ENCODE results near the gene IL32. TPM values are rescaled to one million over a fixed set of nuclear protein-coding genes. Genes with fewer than 3 reads are reported as not detected.

The IL32 gene
- total RNA-seq, 6 experiments from 2014 or later, result 204 to 1,268 (median 669) TPM

DNA sequence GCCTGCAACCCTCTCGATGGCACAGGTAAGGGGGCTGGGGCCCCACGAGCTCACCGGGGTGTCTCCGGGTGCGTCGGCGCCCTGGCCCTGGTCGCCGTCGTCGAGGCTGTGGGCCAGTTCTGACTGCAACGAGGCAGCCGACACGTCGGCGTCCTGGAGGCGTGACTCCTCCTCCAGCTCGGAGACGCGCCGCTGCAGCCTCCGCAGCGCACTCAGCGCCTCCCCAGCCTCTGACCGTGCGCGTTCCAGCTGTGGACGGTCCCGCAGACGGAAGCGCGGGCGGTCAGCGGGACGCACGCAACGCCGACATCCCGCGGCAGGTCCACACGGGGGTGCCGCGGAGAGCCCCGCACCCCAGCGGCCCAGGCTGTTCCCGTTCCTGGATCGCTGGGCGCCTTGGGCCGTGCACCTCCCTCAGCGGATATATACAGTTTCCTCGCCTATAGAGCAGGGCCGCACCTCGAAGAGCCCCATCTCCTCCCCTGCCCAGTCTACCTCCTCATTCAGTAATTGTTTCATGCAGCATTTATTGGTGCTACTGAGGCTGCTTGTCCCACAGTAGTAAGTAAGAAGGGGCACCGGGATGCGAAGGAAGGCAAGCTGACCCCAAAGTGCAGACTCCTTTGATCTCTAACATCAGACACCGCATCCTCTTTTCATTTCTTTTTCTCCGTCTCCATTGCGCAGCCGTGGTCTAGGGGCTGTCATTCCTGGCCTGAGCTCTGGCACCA lies 35.8 kb upstream of the IL32 start:
- H3K4me3 ChIP-seq, result no peak overlapping the region
- peaks cover 0 to 6% (median 0%) of the 10 kb centered on the region in 4 donors for H3K36me3 ChIP-seq
- TF ChIP-seq POLR2A (IDR thresholded peaks at IDR 0.05), result no peak
- TF ChIP-seq, protein P1, sequence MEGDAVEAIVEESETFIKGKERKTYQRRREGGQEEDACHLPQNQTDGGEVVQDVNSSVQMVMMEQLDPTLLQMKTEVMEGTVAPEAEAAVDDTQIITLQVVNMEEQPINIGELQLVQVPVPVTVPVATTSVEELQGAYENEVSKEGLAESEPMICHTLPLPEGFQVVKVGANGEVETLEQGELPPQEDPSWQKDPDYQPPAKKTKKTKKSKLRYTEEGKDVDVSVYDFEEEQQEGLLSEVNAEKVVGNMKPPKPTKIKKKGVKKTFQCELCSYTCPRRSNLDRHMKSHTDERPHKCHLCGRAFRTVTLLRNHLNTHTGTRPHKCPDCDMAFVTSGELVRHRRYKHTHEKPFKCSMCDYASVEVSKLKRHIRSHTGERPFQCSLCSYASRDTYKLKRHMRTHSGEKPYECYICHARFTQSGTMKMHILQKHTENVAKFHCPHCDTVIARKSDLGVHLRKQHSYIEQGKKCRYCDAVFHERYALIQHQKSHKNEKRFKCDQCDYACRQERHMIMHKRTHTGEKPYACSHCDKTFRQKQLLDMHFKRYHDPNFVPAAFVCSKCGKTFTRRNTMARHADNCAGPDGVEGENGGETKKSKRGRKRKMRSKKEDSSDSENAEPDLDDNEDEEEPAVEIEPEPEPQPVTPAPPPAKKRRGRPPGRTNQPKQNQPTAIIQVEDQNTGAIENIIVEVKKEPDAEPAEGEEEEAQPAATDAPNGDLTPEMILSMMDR (IDR thresholded peaks at IDR 0.05), result no peak
- DNase-seq (peak in 1 of 3 donors; percentile 63), ATAC-seq (peak in 1 of 4 donors; percentile 15)
- intact Hi-C loops (cut with DNase I), result loop anchor here in 1 of 2 donors (2.0 kb wide), 1 partner anchor 27 kb away; no protein-coding TSS in a partner anchor
- peaks cover 0 to 9% (median under 1%) of the 10 kb centered on the region in 4 donors for H3K4me1 ChIP-seq
- no peaks in the 10 kb centered on the region for H3K9me3 ChIP-seq
- 50% methylated on average over 2 of the region's 59 CpGs for WGBS (ENCODE audit: insufficient coverage, low coverage, low lambda C conversion rate, missing lambda C conversion rate)
- no peak overlapping the region for H3K27ac ChIP-seq
- H3K27me3 ChIP-seq, result peaks cover 0 to under 1% of the 10 kb centered on the region in 2 donors

DNA sequence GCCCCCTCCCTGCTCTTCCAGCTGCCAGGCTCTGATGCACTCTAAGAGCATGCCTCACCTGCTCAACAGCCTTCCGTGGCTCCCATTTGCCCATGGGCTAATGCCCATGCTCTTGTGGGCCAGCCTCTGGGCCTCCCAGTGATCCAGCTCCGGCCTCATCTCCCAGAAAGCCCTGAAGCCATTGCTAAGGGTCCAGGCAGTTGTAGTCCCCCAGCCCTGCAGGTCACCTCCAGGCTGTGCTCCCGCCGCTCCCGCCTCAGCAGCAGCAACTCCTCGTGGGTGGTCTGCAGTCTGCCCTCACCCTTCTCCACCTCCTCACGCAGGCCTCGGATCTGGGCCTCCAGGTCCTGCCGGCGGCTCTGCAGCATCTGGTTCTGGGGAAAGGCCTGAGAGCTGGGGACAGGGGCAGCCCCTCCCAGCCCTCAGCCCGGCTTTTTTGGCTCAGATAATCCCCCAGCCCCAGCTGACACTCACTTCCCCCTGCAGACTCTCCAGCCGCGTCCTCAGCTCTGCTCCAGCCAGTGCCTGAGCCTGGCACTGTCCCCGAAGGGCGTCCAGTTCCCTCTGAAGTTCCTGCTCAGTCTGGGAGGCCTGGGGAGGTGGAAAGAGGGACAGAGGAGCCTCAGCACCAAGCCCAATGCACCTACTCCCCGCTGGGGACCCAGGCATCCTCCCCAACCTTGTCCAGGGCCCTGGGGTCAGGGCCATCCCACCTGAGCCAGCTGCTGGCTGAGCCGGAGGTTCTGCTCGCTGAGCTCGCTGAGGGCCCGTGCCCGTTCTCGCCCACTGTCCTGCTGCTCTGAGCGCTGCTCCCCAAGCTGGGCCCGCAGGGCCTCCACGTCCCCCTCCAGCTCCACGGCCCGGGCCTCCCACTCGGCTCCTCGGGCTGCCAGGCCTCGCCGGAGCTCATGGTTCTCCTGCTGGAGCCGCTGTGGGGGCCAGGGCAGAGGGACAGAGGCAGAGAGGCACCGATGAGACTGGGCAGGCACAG lies 34.9 kb upstream of the IL32 start:
- Histone ChIP-seq H3K36me3 (peaks cover 0 to 6% (median 0%) of the 10 kb centered on the region in 4 donors), H3K4me3 (no peak overlapping the region), H3K27me3 (peaks cover 0 to 4% of the 10 kb centered on the region in 2 donors), H3K27ac (no peak overlapping the region), H3K9me3 (no peaks in the 10 kb centered on the region), H3K4me1 (peaks cover 0 to 8% (median 0%) of the 10 kb centered on the region in 4 donors)
- WGBS (ENCODE audit: insufficient coverage, low coverage, low lambda C conversion rate, missing lambda C conversion rate), result 58% methylated on average over 7 of the region's 33 CpGs
- DNase-seq, result no peak
- ATAC-seq, result no peak
- intact Hi-C loops (cut with DNase I), result no loop called here
- TF ChIP-seq, protein P1 (IDR thresholded peaks at IDR 0.05), result no peak
- no peak for TF ChIP-seq POLR2A (IDR thresholded peaks at IDR 0.05)

DNA sequence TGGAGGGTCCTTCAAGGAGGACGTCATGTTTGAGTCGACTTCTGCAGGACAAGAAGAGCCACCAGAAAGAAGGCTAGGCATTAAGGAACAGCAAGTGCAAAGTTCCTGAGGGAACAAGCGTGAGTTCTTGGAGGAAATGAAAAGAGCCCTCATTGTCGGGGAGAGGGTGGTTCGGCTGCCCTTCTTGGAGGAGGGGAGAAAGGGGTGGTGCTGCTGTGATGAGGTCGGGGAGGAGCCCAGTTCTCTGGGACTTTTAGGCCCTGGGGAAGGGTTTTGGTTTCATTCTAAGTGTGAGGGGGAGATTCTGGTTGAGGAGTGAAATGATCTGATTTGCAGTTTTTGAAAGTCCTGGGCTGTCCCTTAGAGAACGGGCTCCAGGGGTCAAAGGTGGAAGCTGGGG lies 32.8 kb upstream of the IL32 start:
- Histone ChIP-seq H3K36me3 (no peaks in the 10 kb centered on the region), H3K27ac (no peak overlapping the region), H3K4me3 (no peak overlapping the region), H3K27me3 (peaks cover 0 to 14% of the 10 kb centered on the region in 2 donors), H3K4me1 (peaks cover 0 to 11% (median 0%) of the 10 kb centered on the region in 4 donors), H3K9me3 (no peaks in the 10 kb centered on the region)
- WGBS (ENCODE audit: insufficient coverage, low coverage, low lambda C conversion rate, missing lambda C conversion rate), result 21% methylated on average over 7 of the region's 7 CpGs
- no peak for ATAC-seq
- no peak for DNase-seq
- no peak for TF ChIP-seq POLR2A (IDR thresholded peaks at IDR 0.05)
- TF ChIP-seq, protein P1 (IDR thresholded peaks at IDR 0.05), result no peak
- intact Hi-C loops (cut with DNase I), result no loop called here

DNA sequence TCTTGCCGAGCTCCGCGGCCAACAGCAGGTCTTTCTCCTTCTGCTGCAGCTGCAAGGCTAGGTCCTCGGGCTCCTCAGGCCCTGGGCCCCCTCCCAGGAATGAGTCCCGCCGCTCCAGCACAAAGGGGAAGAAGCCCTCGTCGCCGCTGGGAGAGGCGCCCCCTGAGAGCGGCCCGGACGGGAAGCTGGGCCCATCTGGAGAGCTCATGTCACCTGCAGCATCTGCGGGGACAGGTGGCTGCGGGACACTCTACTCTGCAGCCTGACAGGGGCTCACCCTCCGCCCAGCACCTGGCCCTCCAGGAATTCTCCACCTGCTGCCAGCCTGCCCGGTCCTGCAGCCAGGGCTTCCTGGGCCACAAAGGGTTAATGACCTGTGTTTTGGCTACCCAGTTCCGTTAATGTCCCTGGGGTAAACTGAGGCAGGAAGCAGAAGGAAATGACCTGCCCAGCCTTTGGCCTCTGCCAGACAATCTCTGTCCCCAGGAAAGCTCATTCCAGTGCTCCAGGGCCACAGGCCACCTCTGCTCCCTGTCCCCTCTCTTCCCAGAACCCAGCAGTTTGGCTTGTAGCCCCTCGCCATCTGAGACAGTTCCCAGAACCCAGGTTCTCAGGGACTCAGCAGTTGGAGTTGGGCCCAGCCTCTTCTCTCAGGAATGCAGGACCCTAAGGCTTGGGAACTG lies 30.0 kb upstream of the IL32 start:
- TF ChIP-seq, protein P1 (IDR thresholded peaks at IDR 0.05), result no peak
- TF ChIP-seq POLR2A (IDR thresholded peaks at IDR 0.05), result no peak
- Histone ChIP-seq H3K27ac (no peak overlapping the region), H3K36me3 (no peaks in the 10 kb centered on the region), H3K27me3 (peaks cover 0 to 15% of the 10 kb centered on the region in 2 donors), H3K9me3 (no peaks in the 10 kb centered on the region), H3K4me3 (no peak overlapping the region), H3K4me1 (peaks cover 0 to 3% (median 0%) of the 10 kb centered on the region in 4 donors)
- DNase-seq (no peak), ATAC-seq (no peak)
- intact Hi-C loops (cut with DNase I), result no loop called here
- WGBS (ENCODE audit: insufficient coverage, low coverage, low lambda C conversion rate, missing lambda C conversion rate), result 27% methylated on average over 2 of the region's 19 CpGs
